Measurements from ENCODE around the gene FGD2. TPM values are rescaled to one million over a fixed set of nuclear protein-coding genes. Genes with fewer than 3 reads are reported as not detected.

The FGD2 gene
- total RNA-seq = 1 to 10 TPM; 1.4 to 1.6 TPM

GRCh38 chr6:37005061-37005810 is at the start of gene FGD2:
Gene FGD2 (plus strand): TSS chr6:37005655. CDS start chr6:37005818, 163 bp downstream.
- peak; percentile 46 for ATAC-seq
- no peak for TF ChIP-seq CTCF (IDR thresholded peaks at IDR 0.05)
- Mint-ChIP-seq H3K36me3 (ENCODE audit: low read depth) (no peaks in the 10 kb centered on the region), H3K27ac (no peak within 1 kb of the TSS), H3K9me3 (no peaks in the 10 kb centered on the region), H3K27me3 (no peaks in the 10 kb centered on the region), H3K4me1 (ENCODE audit: low read depth) (peaks cover 14% of the 10 kb centered on the region), H3K4me3 (no peak within 1 kb of the TSS)
- intact Hi-C loops (cut with micrococcal nuclease) = no loop called here
- CTCF ChIA-PET = interaction anchor here (1.0 to 2.8 kb wide), 5 partner anchors 13 to 246 kb away, joined by 3 to 30 read pairs (median 4); partner anchors contain the start of gene PI16
- POLR2A ChIA-PET = interaction anchor here (1.0 to 1.3 kb wide), 5 partner anchors 10 to 93 kb away, joined by 3 to 5 read pairs (median 4); no protein-coding TSS in a partner anchor
- no peak for DNase-seq

GRCh38 chr6:36955671-36956445 is 49.6 kb upstream of the FGD2 start:
- Mint-ChIP-seq H3K27ac (no peak overlapping the region), H3K27me3 (no peaks in the 10 kb centered on the region), H3K4me3 (no peak overlapping the region), H3K36me3 (ENCODE audit: low read depth) (no peaks in the 10 kb centered on the region), H3K4me1 (ENCODE audit: low read depth) (peaks cover 29% of the 10 kb centered on the region), H3K9me3 (no peaks in the 10 kb centered on the region)
- intact Hi-C loops (cut with micrococcal nuclease) = no loop called here
- no peak for DNase-seq
- TF ChIP-seq CTCF (IDR thresholded peaks at IDR 0.05) = no peak
- ChIA-PET CTCF (interaction anchor here (0.8 to 3.6 kb wide), 7 partner anchors 16 to 341 kb away, joined by 3 to 15 read pairs (median 4); partner anchors contain the start of gene C6orf89), POLR2A (interaction anchor here (0.9 to 1.3 kb wide), 7 partner anchors 8 to 270 kb away, joined by 3 to 4 read pairs (median 3); partner anchors contain the start of gene C6orf89)
- ATAC-seq = peak; percentile 47

- CTCF ChIA-PET = interaction anchor here (0.7 to 3.6 kb wide), 8 partner anchors 10 to 342 kb away, joined by 3 to 15 read pairs (median 4); partner anchors contain the start of gene C6orf89
- Mint-ChIP-seq H3K4me1 (ENCODE audit: low read depth) (peaks cover 29% of the 10 kb centered on the region), H3K27me3 (no peaks in the 10 kb centered on the region), H3K36me3 (ENCODE audit: low read depth) (no peaks in the 10 kb centered on the region), H3K9me3 (no peaks in the 10 kb centered on the region), H3K4me3 (no peak overlapping the region), H3K27ac (no peak overlapping the region)
- DNase-seq = no peak
- intact Hi-C loops (cut with micrococcal nuclease) = no loop called here
- no peak for ATAC-seq
- TF ChIP-seq CTCF (IDR thresholded peaks at IDR 0.05) = no peak
- POLR2A ChIA-PET = interaction anchor here (1.1 to 1.3 kb wide), 6 partner anchors 9 to 269 kb away, joined by 3 to 4 read pairs (median 3); partner anchors contain the start of gene C6orf89
Measured at GRCh38 chr6:36956446-36956820, 49.0 kb upstream of the FGD2 start.

- ChIA-PET POLR2A (no interaction called here), CTCF (interaction anchor here (3.6 kb wide), 1 partner anchor 72 kb away, joined by 15 read pairs; the partner anchor contains the start of gene C6orf89)
- no peaks in the 10 kb centered on the region for H3K27me3 Mint-ChIP-seq
- ATAC-seq (no peak), DNase-seq (no peak)
- intact Hi-C loops (cut with micrococcal nuclease) = no loop called here
- H3K4me1 Mint-ChIP-seq (ENCODE audit: low read depth) = peaks cover 31% of the 10 kb centered on the region
- no peaks in the 10 kb centered on the region for H3K9me3 Mint-ChIP-seq
- no peak overlapping the region for H3K27ac Mint-ChIP-seq
- no peaks in the 10 kb centered on the region for H3K36me3 Mint-ChIP-seq (ENCODE audit: low read depth)
- H3K4me3 Mint-ChIP-seq = no peak overlapping the region
- no peak for TF ChIP-seq CTCF (IDR thresholded peaks at IDR 0.05)
Measured at GRCh38 chr6:36957773-36958271, 47.6 kb upstream of the FGD2 start.
